ENCODE results near the gene DPP6. TPM values are rescaled to one million over a fixed set of nuclear protein-coding genes. Genes with fewer than 3 reads are reported as not detected.

DPP6 gene
- total and polyA plus RNA-seq, 2 of the 8 experiments (the other 6 are each of a cell fraction or from before 2014, with no cell fraction given), result 4.7 to 6.8 TPM

DNA sequence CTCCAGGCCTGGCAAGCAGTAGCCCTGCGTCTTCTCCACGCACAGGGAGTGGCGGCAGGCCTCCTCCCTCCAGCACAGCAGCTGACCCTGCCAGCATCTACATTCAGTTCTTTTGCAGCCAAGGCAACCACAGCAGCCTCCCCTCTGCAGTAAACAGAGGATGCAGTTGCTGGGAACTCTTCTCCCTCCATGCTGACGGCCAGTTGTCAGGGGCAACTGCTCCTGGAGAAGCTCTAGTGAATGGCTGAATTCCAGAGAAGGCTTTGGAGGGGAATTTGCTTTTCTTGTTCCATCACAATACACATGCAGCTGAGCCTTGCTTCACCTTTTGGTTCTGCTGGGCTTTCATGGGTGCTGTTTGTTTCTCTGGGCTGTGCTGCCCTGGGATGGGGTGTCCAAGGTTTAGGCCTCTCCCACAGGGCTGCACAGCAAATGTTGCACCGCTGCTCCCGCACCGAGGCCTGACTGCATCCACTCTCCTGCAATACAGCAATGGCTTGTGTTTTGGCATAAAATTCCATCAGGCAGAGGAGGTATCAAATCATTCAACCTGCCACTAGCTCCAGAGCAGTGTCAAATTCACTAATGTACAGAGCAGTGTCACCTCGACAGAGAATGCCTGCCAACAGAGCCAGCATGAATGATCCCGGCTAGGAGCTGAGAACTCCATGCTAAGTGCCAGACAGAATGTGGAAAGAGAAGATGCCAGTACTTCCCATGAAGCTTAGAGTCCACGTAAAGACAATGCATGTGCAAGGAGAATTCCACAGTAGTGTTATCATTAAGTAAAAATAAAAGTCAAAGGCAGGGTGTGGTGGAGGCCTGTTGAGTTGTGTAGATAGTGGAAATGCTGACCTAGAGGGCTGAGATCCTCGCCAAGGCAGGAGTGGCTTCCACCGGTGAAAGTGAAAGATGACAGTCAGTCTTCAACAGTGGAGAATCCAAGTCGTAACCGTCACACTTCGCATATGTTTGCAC, 399.6 kb downstream of the DPP6 start (continued):
- TF ChIP-seq, protein P1, sequence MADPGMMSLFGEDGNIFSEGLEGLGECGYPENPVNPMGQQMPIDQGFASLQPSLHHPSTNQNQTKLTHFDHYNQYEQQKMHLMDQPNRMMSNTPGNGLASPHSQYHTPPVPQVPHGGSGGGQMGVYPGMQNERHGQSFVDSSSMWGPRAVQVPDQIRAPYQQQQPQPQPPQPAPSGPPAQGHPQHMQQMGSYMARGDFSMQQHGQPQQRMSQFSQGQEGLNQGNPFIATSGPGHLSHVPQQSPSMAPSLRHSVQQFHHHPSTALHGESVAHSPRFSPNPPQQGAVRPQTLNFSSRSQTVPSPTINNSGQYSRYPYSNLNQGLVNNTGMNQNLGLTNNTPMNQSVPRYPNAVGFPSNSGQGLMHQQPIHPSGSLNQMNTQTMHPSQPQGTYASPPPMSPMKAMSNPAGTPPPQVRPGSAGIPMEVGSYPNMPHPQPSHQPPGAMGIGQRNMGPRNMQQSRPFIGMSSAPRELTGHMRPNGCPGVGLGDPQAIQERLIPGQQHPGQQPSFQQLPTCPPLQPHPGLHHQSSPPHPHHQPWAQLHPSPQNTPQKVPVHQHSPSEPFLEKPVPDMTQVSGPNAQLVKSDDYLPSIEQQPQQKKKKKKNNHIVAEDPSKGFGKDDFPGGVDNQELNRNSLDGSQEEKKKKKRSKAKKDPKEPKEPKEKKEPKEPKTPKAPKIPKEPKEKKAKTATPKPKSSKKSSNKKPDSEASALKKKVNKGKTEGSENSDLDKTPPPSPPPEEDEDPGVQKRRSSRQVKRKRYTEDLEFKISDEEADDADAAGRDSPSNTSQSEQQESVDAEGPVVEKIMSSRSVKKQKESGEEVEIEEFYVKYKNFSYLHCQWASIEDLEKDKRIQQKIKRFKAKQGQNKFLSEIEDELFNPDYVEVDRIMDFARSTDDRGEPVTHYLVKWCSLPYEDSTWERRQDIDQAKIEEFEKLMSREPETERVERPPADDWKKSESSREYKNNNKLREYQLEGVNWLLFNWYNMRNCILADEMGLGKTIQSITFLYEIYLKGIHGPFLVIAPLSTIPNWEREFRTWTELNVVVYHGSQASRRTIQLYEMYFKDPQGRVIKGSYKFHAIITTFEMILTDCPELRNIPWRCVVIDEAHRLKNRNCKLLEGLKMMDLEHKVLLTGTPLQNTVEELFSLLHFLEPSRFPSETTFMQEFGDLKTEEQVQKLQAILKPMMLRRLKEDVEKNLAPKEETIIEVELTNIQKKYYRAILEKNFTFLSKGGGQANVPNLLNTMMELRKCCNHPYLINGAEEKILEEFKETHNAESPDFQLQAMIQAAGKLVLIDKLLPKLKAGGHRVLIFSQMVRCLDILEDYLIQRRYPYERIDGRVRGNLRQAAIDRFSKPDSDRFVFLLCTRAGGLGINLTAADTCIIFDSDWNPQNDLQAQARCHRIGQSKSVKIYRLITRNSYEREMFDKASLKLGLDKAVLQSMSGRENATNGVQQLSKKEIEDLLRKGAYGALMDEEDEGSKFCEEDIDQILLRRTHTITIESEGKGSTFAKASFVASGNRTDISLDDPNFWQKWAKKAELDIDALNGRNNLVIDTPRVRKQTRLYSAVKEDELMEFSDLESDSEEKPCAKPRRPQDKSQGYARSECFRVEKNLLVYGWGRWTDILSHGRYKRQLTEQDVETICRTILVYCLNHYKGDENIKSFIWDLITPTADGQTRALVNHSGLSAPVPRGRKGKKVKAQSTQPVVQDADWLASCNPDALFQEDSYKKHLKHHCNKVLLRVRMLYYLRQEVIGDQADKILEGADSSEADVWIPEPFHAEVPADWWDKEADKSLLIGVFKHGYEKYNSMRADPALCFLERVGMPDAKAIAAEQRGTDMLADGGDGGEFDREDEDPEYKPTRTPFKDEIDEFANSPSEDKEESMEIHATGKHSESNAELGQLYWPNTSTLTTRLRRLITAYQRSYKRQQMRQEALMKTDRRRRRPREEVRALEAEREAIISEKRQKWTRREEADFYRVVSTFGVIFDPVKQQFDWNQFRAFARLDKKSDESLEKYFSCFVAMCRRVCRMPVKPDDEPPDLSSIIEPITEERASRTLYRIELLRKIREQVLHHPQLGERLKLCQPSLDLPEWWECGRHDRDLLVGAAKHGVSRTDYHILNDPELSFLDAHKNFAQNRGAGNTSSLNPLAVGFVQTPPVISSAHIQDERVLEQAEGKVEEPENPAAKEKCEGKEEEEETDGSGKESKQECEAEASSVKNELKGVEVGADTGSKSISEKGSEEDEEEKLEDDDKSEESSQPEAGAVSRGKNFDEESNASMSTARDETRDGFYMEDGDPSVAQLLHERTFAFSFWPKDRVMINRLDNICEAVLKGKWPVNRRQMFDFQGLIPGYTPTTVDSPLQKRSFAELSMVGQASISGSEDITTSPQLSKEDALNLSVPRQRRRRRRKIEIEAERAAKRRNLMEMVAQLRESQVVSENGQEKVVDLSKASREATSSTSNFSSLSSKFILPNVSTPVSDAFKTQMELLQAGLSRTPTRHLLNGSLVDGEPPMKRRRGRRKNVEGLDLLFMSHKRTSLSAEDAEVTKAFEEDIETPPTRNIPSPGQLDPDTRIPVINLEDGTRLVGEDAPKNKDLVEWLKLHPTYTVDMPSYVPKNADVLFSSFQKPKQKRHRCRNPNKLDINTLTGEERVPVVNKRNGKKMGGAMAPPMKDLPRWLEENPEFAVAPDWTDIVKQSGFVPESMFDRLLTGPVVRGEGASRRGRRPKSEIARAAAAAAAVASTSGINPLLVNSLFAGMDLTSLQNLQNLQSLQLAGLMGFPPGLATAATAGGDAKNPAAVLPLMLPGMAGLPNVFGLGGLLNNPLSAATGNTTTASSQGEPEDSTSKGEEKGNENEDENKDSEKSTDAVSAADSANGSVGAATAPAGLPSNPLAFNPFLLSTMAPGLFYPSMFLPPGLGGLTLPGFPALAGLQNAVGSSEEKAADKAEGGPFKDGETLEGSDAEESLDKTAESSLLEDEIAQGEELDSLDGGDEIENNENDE (IDR thresholded peaks at IDR 0.05; ENCODE audit: insufficient replicate concordance, low read length), result no peak
